HG03520 (cell line): ENCODE results near the gene NPLOC4.

ENCODE experiments used
- ATAC-seq: cut with Tn5 transposase; IDR thresholded peaks from one replicate; pipeline ENCODE4 v1.9.1; 2021; ENCODE audit warnings: mild to moderate bottlenecking, moderate library complexity; ENCODE audit not compliant: unreplicated experiment

Gene NPLOC4

GRCh38 chr17:81549826-81550225 lies 87.1 kb downstream of the NPLOC4 start:
- ATAC-seq = no peak

GRCh38 chr17:81549031-81549557 lies 87.8 kb downstream of the NPLOC4 start:
- no peak for ATAC-seq

GRCh38 chr17:81547614-81547982 lies 89.3 kb downstream of the NPLOC4 start:
- ATAC-seq = no peak

- no peak for ATAC-seq
These were observed 89.9 kb downstream of the NPLOC4 start for GRCh38 chr17:81546906-81547613.

- ATAC-seq = no peak
These were observed 91.6 kb downstream of the NPLOC4 start for GRCh38 chr17:81545160-81545949.

GRCh38 chr17:81544281-81544974 lies 92.5 kb downstream of the NPLOC4 start:
- no peak for ATAC-seq

DNA sequence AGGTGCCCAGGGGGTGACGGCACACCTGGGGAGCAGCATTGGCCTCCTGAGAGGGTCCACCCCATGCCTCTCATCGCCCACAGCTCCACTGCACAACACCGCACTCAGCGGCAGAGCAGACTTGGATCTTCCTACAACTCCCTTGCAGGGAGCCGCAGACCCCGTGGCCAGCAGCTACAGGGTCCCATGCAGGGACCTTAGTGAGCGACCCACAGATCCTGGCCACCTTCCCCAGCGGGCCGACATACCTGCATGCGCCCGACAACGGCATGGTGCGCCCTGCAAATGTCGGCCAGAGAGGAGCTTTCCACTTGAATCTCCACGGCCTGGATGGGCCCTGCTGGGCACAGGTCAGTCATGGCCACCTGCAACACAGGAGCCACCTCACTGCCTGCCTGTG lies 93.2 kb downstream of the NPLOC4 start:
- no peak for ATAC-seq

DNA sequence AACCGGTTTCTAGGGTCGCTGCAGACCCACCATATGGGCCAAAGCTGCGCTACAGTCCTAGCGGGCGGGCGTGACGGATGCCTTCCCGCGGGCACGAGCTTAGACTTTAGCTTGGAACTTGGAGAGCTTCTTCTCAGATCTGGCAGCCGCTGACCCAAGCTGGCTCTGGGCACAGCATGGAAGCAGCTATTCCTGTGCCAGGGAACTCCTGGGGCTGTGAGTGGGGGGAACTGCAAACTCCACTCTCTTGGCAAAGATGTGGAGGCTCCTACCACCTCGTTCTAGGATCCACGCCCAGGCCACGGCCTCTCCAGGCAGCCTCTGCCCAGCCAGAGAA lies 93.6 kb downstream of the NPLOC4 start:
- no peak for ATAC-seq

- no peak for ATAC-seq
These were observed 94.2 kb downstream of the NPLOC4 start for GRCh38 chr17:81542431-81543338.

GRCh38 chr17:81541123-81541522 lies 95.8 kb downstream of the NPLOC4 start:
- ATAC-seq = no peak

DNA sequence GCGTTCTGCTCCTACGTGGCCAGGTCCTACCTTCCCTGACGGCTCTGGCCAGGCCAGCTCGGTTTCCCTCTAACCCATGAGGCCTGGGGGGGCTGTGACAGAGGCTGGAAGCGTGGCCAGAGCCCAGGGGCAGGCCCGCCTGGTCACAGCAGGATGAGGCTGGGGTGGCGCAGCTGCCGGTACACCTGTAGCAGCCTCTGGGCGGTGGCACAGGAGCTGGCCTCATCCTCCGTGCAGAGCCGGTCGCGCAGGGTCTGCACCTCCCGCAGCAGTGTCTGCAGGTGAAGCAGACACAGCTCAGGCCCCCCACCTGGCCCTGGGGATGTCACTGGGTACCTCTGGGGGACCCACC lies 96.3 kb downstream of the NPLOC4 start:
- no peak for ATAC-seq

DNA sequence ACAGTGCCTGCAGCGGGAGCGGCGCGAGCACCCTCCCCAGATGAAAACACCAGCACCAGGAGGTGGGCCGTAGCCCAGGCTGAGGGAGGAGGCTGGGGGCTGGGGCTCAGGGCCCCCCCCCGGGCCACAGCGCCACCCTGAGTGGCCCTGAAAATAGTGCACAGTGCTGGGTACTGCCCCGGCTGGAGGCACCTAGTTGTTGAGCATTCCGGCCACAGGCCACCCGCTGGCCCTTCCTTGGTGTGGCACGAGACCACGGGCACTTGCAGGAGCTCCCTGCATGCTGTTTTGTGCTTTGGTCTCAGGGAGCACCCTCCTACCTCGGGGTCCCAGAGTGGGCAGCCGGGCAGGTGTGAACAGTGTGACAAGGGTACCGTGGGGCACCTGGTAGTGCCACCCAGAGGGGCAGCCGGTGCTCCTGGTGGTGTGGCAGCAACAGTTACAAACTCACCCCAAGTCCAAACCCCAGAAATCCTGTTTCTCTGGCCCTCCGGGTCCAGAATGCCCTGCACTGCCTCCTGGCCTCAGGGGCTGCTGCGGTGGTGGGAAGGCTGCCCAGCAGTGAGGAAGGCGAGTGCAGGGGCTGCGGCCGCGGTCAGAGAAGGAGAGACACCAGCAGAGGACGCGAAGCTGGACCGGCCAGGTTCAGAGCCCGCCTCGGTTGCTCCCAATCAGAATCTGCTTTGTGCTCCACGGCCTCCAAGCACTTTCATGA lies 96.8 kb downstream of the NPLOC4 start:
- ATAC-seq = no peak

DNA sequence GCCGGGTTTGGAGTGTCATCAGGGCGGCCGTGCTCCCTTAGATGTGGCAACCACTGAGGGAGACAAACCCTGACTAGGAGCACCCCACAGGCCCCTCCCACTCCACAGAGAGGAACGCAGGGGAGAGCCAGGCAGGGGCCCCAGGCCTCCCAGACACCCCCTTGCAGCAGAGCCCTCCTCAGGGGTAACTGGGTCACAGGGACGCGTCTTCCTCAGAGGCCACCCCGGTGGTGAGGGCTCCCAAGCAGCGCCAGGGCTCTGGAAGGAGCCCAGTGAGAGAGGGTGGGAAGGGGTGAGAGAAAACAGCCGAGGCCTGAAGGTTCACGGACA lies 97.4 kb downstream of the NPLOC4 start:
- ATAC-seq = no peak

GRCh38 chr17:81538651-81539570 lies 98.0 kb downstream of the NPLOC4 start:
- no peak for ATAC-seq

DNA sequence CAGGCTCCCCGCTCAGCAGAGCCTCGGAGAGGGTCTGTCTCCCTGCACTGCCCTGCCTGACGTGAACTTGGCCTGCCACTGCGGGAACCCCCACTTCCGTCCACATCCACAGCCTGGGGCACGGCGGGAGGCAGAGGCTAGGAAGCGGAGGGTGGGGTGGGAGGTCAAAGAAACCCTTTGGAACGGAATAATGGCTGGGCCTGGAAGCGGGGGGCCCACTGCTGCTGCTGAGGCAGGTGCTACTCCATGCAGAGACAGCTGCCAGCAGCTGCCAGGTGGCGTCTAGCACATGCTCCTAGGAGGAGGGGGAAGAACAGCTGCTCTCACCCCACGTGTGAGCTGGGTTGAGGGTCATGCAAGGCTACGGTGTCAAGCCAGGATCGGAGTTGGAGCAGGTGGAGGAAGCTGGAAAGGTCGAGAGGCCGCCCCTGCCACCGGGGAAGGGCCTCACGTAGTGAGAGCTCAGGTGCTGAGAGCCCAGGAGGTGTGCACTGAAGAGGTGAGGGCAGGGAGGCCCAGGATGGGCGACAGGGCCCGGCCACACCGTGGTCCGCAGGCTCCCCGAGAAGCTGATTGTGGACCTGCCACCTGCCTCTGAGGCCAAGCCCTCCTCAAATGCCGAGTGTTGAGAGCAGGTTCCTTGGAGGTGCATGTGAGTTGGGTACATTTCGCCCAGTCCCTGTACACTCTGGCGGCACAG lies 98.9 kb downstream of the NPLOC4 start:
- no peak for ATAC-seq

DNA sequence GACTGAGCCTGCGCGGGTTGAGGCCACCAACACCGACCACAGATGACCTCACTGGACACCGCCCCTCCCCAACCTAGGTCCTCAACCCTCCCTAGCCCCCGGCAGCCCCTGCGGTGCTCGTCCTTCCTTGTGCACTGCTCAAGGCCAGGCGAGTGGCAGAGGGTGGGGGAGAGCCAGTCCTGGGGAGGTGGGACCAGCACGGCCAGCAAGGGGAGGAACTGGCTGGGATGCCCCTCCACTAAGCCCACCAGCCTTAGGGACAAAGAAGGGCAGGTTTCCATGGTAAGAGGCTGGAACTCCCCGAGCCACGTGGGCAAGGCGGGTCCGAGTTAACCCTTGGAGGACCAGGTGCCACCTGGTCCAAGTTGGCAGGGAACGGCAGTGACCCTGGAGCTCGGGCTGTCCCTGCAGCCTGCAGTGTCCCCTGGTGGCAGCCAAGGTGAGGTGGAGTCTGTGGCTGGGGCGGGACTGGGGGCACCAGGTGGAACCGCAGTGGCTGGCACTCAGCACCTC lies 99.5 kb downstream of the NPLOC4 start:
- ATAC-seq = no peak

- no peak for ATAC-seq
These were observed 100.3 kb downstream of the NPLOC4 start for GRCh38 chr17:81536299-81537290.
